Measurements from ENCODE around the gene TRABD2A. TPM values are rescaled to one million over a fixed set of nuclear protein-coding genes. Genes with fewer than 3 reads are reported as not detected.

The TRABD2A gene
- total RNA-seq, 1 experiment from 2014 or later = 1.7 TPM

GRCh38 chr2:84905181-84906107, 24.6 kb upstream of the TRABD2A start, which contains the start of gene TMSB10:
Gene TMSB10, plus strand, starts transcription at chr2:84905656.
- Histone ChIP-seq H2AFZ (ENCODE audit: low read length) (no peak within 1 kb of the TSS), H3K79me1 (ENCODE audit: insufficient read depth, low read depth, low read length, poor library complexity, severe bottlenecking) (no peaks in the 10 kb centered on the region), H3K27ac (ENCODE audit: insufficient read length, low read depth, low read length) (no peak within 1 kb of the TSS), H2BK20ac (ENCODE audit: low read depth, low read length, poor library complexity, severe bottlenecking) (no peak within 1 kb of the TSS), H3K18ac (ENCODE audit: insufficient read length, low read depth, low read length) (peak within 1 kb of the TSS; percentile 77), H4K91ac (ENCODE audit: insufficient read length, low read depth, low read length) (no peak within 1 kb of the TSS), H3K56ac (ENCODE audit: insufficient read length, low read depth, low read length) (no peak within 1 kb of the TSS), H4K20me1 (ENCODE audit: control insufficient read depth, insufficient read depth, insufficient read length) (no peaks in the 10 kb centered on the region), H3K4me1 (ENCODE audit: insufficient read depth, low read length) (no peaks in the 10 kb centered on the region), H3K27me3 (ENCODE audit: insufficient read depth, low read length) (peaks cover 2% of the 10 kb centered on the region; the same call in 1 of the 2 replicates), H3K23me2 (ENCODE audit: insufficient read length, low read depth, low read length, poor library complexity, severe bottlenecking) (peaks cover 8% of the 10 kb centered on the region), H3K14ac (ENCODE audit: insufficient read depth, low read length) (peak within 1 kb of the TSS; percentile 77), H3K4ac (ENCODE audit: low read depth, low read length) (no peak within 1 kb of the TSS), H4K8ac (replicated peaks; ENCODE audit: insufficient read length, low read depth, low read length) (no peak within 1 kb of the TSS), H2BK12ac (ENCODE audit: insufficient read length, low read depth, low read length) (no peak within 1 kb of the TSS), H3K23ac (ENCODE audit: insufficient read length, low read depth, low read length) (no peak within 1 kb of the TSS), H3K9ac (ENCODE audit: extremely low read depth, insufficient read length, low read length) (peak within 1 kb of the TSS; percentile 75), H3K4me2 (ENCODE audit: insufficient read depth, insufficient read length, low read length) (peak within 1 kb of the TSS; percentile 76), H3K9me3 (ENCODE audit: control insufficient read depth, low read depth, low read length) (no peaks in the 10 kb centered on the region), H3T11ph (ENCODE audit: low read length) (no peak within 1 kb of the TSS), H2BK5ac (ENCODE audit: insufficient read length, low read length) (no peak within 1 kb of the TSS), H3K79me2 (ENCODE audit: insufficient read depth, low read length) (no peaks in the 10 kb centered on the region), H2AK5ac (ENCODE audit: insufficient read length, low read length) (no peak within 1 kb of the TSS), H4K5ac (ENCODE audit: insufficient read length, low read depth, low read length) (no peak within 1 kb of the TSS), H2BK15ac (ENCODE audit: low read depth, low read length) (no peak within 1 kb of the TSS), H2BK120ac (ENCODE audit: low read depth, low read length, poor library complexity, severe bottlenecking) (no peak within 1 kb of the TSS)
- H3K4me3 Mint-ChIP-seq = peak within 1 kb of the TSS; percentile 87 to 93
- DNase-seq = peak; percentile 74
- TF ChIP-seq CTCF (conservative IDR thresholded peaks at IDR 0.05) = no peak
- H3K9me3 Mint-ChIP-seq = peaks cover 8 to 9% of the 10 kb centered on the region in 2 experiments
- H3K36me3 Mint-ChIP-seq (ENCODE audit: insufficient read depth in 1 of 3, low read depth in 3 of 3) = peaks cover 18 to 25% (median 21%) of the 10 kb centered on the region in 3 experiments
- WGBS (ENCODE audit: extremely low coverage, insufficient read length, low lambda C conversion rate) = no CpG with 5 or more reads among the region's 94 CpGs
- peak within 1 kb of the TSS; percentile 39 to 91 (median 40); a peak in 2 of 7 replicates for H3K27ac Mint-ChIP-seq
- H3K4me1 Mint-ChIP-seq = peaks cover 21 to 27% of the 10 kb centered on the region in 2 experiments
- H3K27me3 Mint-ChIP-seq (ENCODE audit: low read depth) = peaks cover 43% of the 10 kb centered on the region
